Measurements from ENCODE around the gene LRIG3. TPM values are rescaled to one million over a fixed set of nuclear protein-coding genes. Genes with fewer than 3 reads are reported as not detected.

LRIG3 gene
- total and polyA plus RNA-seq, 2 of the 8 experiments (the other 6 are each of a cell fraction or from before 2014, with no cell fraction given), result 6.5 to 9.1 TPM

- H2BK12ac ChIP-seq (ENCODE audit: low read depth, low read length), result no peak overlapping the region
- no peak overlapping the region for H2BK120ac ChIP-seq (replicated peaks; ENCODE audit: low read depth, low read length)
- POLR2A ChIA-PET (ENCODE audit: partially characterized antibody), result interaction anchor here (1.2 kb wide), 1 partner anchor 9 kb away, joined by 3 read pairs; no protein-coding TSS in a partner anchor
- no peak overlapping the region for H3K27ac ChIP-seq (ENCODE audit: low read depth, low read length)
- H3K36me3 ChIP-seq (ENCODE audit: control insufficient read depth in 2 of 4, insufficient read depth in 4 of 4, low read length in 3 of 4), result no peaks in the 10 kb centered on the region; a peak in 1 of 8 replicates
- no peak overlapping the region for H2BK5ac ChIP-seq (ENCODE audit: low read depth, low read length)
- H3K4me3 ChIP-seq (ENCODE audit: extremely low read depth in 1 of 4, insufficient read depth in 2 of 4, low read depth in 3 of 4, low read length in 4 of 4), result no peak overlapping the region
- no peak overlapping the region for H2BK20ac ChIP-seq (ENCODE audit: low read length)
- H3K23me2 ChIP-seq (ENCODE audit: low read depth, low read length), result no peaks in the 10 kb centered on the region
- H3K79me1 ChIP-seq (ENCODE audit: low read depth, low read length), result peaks cover 2% of the 10 kb centered on the region; the same call in 1 of the 2 replicates
- H3K56ac ChIP-seq (replicated peaks; ENCODE audit: insufficient read length, low read depth, low read length), result no peak overlapping the region
- peaks cover 0 to 1% of the 10 kb centered on the region in 2 experiments for H4K20me1 ChIP-seq (replicated peaks in 1 of 2; ENCODE audit: control insufficient read depth in 1 of 2, insufficient read depth in 2 of 2, low read length in 2 of 2)
- peaks cover 0 to 2% of the 10 kb centered on the region in 2 experiments; a peak in 1 of 4 replicates for H3K79me2 ChIP-seq (ENCODE audit: control insufficient read depth in 1 of 2, insufficient read depth in 2 of 2, low read length in 2 of 2)
- H3K4ac ChIP-seq (replicated peaks; ENCODE audit: insufficient read length, low read depth, low read length), result no peak overlapping the region
- no peak overlapping the region for H3K23ac ChIP-seq (ENCODE audit: insufficient read length)
- no peaks in the 10 kb centered on the region for H3K27me3 ChIP-seq (replicated peaks in 1 of 4; ENCODE audit: control insufficient read depth in 3 of 4, extremely low read depth in 1 of 4, insufficient read depth in 3 of 4, low read length in 3 of 4)
- no peak overlapping the region for H4K8ac ChIP-seq (ENCODE audit: extremely low read depth, insufficient read depth, low read length)
- H4K5ac ChIP-seq (ENCODE audit: insufficient read length, low read depth, low read length), result no peak overlapping the region
- no peak overlapping the region for H3K18ac ChIP-seq (ENCODE audit: extremely low read depth, low read length)
- H2AK5ac ChIP-seq (ENCODE audit: low read depth, low read length), result no peak overlapping the region
- TF ChIP-seq MAFK (IDR thresholded peaks at IDR 0.05; ENCODE audit: low read depth, low read length) (no peak), E2F6 (IDR thresholded peaks at IDR 0.05) (no peak)
- H2BK15ac ChIP-seq (ENCODE audit: low read length), result no peak overlapping the region
- no peak overlapping the region for H3K14ac ChIP-seq (ENCODE audit: insufficient read length)
- H3K9me3 ChIP-seq (ENCODE audit: insufficient read depth in 2 of 2, low read depth in 1 of 2, low read length in 1 of 2), result no peaks in the 10 kb centered on the region
- no peak for DNase-seq (ENCODE audit: low read depth in 1 of 2, low spot score in 2 of 2)
- H2AFZ ChIP-seq (ENCODE audit: low read length), result no peak overlapping the region
- no peak overlapping the region for H4K91ac ChIP-seq (replicated peaks; ENCODE audit: insufficient read length, low read length)
- no peaks in the 10 kb centered on the region; a peak in 1 of 7 replicates for H3K4me1 ChIP-seq (replicated peaks in 1 of 4; ENCODE audit: control insufficient read depth in 3 of 4, insufficient read depth in 4 of 4, low read length in 3 of 4)
- 92% methylated on average over 4 of the region's 4 CpGs; no CpG with 5 or more reads in 1 of the 2 experiments for WGBS, 2 experiments (ENCODE audit: extremely low coverage in 1 of 2, insufficient coverage in 1 of 2, insufficient read length in 1 of 2, insufficient replicate concordance in 2 of 2, low coverage in 1 of 2, low lambda C conversion rate in 2 of 2, missing lambda C conversion rate in 1 of 2)
- H3K9ac ChIP-seq (replicated peaks in 1 of 4; ENCODE audit: extremely low read depth in 1 of 4, low read depth in 3 of 4, low read length in 3 of 4), result no peak overlapping the region
- CTCF ChIA-PET (ENCODE audit: partially characterized antibody), result interaction anchor here (0.9 kb wide), 2 partner anchors 357 to 551 kb away, joined by 3 to 4 read pairs; no protein-coding TSS in a partner anchor
- no peak for FAIRE-seq
- H3K4me2 ChIP-seq (ENCODE audit: insufficient read depth in 1 of 2, low read depth in 2 of 2, low read length in 2 of 2), result no peak overlapping the region
Observed at GRCh38 chr12:58897969-58898368, 22.3 kb downstream of the LRIG3 start.
